Sigmoid colon (tissue), 7 donors: ENCODE data around the gene EMC8. TPM values are rescaled to one million over a fixed set of nuclear protein-coding genes. Genes with fewer than 3 reads are reported as not detected.

Experiments
- DNase-seq: peaks from one replicate; pipeline ENCODE4 v3.0.0-alpha.2; 2019
- H3K27ac ChIP-seq, 4 donors: fragments of 200-600 bp; sonication (generic); one replicate each; pipeline ENCODE4 v1.5.1; 2016 to 2019; ENCODE audit warnings: mild to moderate bottlenecking in 1 of 4
- H3K27me3 ChIP-seq, 3 donors: fragments of 200-600 bp; sonication (generic); one replicate each; pipeline ENCODE4 v1.5.1; 2019; ENCODE audit warnings: mild to moderate bottlenecking in 1 of 3
- H3K36me3 ChIP-seq, 4 donors: fragments of 200-600 bp; sonication (generic); one replicate each; pipeline ENCODE4 v1.5.1; 2016 to 2019
- H3K4me1 ChIP-seq, 4 donors: fragments of 200-600 bp; sonication (generic); one replicate each; pipeline ENCODE4 v1.5.1; 2017 to 2019
- H3K4me3 ChIP-seq, 4 donors: fragments of 200-600 bp; sonication (generic); one replicate each; pipeline ENCODE4 v1.5.1; 2017 to 2019; ENCODE audit warnings: mild to moderate bottlenecking in 2 of 4, moderate library complexity in 1 of 4
- H3K9me3 ChIP-seq, 4 donors: fragments of 200-600 bp in 3 of 4; sonication (generic) in 3 of 4; one replicate each; pipeline versions ENCODE4 v1.5.1 to v1.6.1; 2013 to 2019
- CTCF ChIP-seq, 4 experiments: fragments of 450-650 bp in 3 of 4; fragments of 200-600 bp in 1 of 4; IDR thresholded peaks; one replicate each; pipeline ENCODE4 v1.5.1; 2016 to 2019; ENCODE audit warnings: antibody characterized with exemption in 4 of 4, mild to moderate bottlenecking in 3 of 4, moderate library complexity in 2 of 4
- EP300 ChIP-seq, 4 donors: sonication (generic); formaldehyde crosslinking; IDR thresholded peaks; one replicate each; pipeline ENCODE4 v1.6.1; 2017; ENCODE audit warnings: antibody characterized with exemption in 4 of 4
- POLR2A ChIP-seq, 2 donors: fragments of 450-650 bp; IDR thresholded peaks; one replicate each; pipeline ENCODE4 v1.6.1; 2016; ENCODE audit warnings: antibody characterized with exemption in 2 of 2, mild to moderate bottlenecking in 2 of 2, moderate library complexity in 2 of 2
- POLR2AphosphoS5 ChIP-seq, 4 donors: sonication (generic); formaldehyde crosslinking; IDR thresholded peaks; one replicate each; pipeline ENCODE4 v1.6.1; 2017; ENCODE audit warnings: antibody characterized with exemption in 4 of 4
- WGBS, 2 donors: extraction: QIAGEN DNeasy Blood & Tissue Kit; methylation state at CpG; one replicate each; pipeline ENCODE4 v1.1.7; 2013; 5-methylcytosine and 5-hydroxymethylcytosine counted together
- intact Hi-C: fragments of 100-400 bp; cut with DNase I; formaldehyde crosslinking; loops from one replicate; pipeline ENCODE4 v1.15.1; 2023
- polyA plus RNA-seq, 3 donors: library from polyadenylated mRNA; stranded (reverse); fragments of 200-250 nt; gene quantifications; one replicate each; pipeline ENCODE4 v1.2.3, GENCODE V29; 2013
- total RNA-seq, 4 donors: library from RNA; depleted of rRNA; stranded (reverse); fragments of >200 nt; gene quantifications; one replicate each; pipeline ENCODE4 v1.1.0, GENCODE V29; 2016
- donor health status: healthy with polysubstance abuse.
- donor health status: Bipolar disorder and iron deficiency.
- donor health status: healthy.

Gene EMC8
- total and polyA plus RNA-seq, 7 donors, result 13.8 to 38.8 (median 23.7) TPM

GRCh38 chr16:85836706-85837582 is 37.6 kb upstream of the EMC8 start:
- no peak for TF ChIP-seq EP300 (IDR thresholded peaks at IDR 0.05)
- no peak for TF ChIP-seq POLR2A (IDR thresholded peaks at IDR 0.05)
- no peak for TF ChIP-seq POLR2AphosphoS5 (IDR thresholded peaks at IDR 0.05)
- no peak for TF ChIP-seq CTCF (IDR thresholded peaks at IDR 0.05)
- H3K9me3 ChIP-seq, result no peaks in the 10 kb centered on the region
- H3K4me3 ChIP-seq, result no peak overlapping the region
- peaks cover 5 to 63% (median 11%) of the 10 kb centered on the region in 3 donors for H3K27me3 ChIP-seq
- peaks cover 0 to 21% (median 15%) of the 10 kb centered on the region in 4 donors for H3K4me1 ChIP-seq
- H3K36me3 ChIP-seq, result no peaks in the 10 kb centered on the region
- intact Hi-C loops, result no loop called here
- DNase-seq, result no peak
- H3K27ac ChIP-seq, result no peak overlapping the region
- 68 to 76% methylated on average over 24 of the region's 24 CpGs for WGBS, 2 donors

DNA sequence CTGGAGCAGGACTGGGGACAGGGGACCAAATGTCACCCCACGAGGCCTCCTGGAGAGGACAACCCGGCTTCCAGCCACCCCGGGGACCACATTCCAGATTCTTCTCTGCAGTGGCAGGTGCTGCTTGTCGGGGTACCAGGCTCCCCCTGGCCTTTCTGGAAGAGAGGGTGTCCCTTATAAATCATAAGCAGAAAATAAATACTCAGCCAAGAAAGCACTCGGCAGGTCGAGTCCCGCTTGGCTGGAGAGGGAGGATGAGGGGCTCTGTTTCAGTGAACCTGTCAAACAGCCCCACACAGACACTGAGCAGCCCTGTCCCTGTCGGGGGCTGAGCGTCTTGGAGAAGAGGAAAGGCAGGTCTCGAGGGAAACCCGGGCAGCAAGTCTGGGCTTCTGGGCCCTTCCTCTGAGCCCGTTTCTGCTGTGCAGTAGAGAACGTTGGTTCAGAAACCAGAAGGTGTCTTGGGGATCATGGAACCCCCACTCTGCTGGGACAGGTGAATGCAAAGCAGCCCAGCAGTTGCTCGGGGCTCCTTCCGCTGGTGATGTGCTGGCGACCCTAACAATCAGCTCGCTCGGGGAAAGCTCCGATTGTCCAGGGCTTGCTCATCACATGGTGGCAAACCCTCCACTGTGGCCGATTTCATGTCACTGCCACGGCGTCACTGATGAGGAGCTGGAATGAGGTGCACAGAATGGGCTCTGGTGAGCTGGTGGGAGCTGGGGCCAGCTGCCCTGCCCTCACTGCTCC is 36.8 kb upstream of the EMC8 start:
- Histone ChIP-seq H3K36me3 (no peaks in the 10 kb centered on the region), H3K4me1 (peaks cover 0 to 21% (median 15%) of the 10 kb centered on the region in 4 donors), H3K27me3 (peaks cover 5 to 63% (median 11%) of the 10 kb centered on the region in 3 donors), H3K4me3 (no peak overlapping the region), H3K9me3 (no peaks in the 10 kb centered on the region), H3K27ac (peak overlapping the region in 1 of 4 donors; percentile 1)
- TF ChIP-seq POLR2AphosphoS5 (IDR thresholded peaks at IDR 0.05) (peak in 2 of 4 donors; percentile 30 to 39), EP300 (IDR thresholded peaks at IDR 0.05) (no peak), POLR2A (IDR thresholded peaks at IDR 0.05) (no peak), CTCF (IDR thresholded peaks at IDR 0.05) (no peak)
- 74 to 85% methylated on average over 22 of the region's 22 CpGs for WGBS, 2 donors
- intact Hi-C loops, result no loop called here
- DNase-seq, result no peak

DNA sequence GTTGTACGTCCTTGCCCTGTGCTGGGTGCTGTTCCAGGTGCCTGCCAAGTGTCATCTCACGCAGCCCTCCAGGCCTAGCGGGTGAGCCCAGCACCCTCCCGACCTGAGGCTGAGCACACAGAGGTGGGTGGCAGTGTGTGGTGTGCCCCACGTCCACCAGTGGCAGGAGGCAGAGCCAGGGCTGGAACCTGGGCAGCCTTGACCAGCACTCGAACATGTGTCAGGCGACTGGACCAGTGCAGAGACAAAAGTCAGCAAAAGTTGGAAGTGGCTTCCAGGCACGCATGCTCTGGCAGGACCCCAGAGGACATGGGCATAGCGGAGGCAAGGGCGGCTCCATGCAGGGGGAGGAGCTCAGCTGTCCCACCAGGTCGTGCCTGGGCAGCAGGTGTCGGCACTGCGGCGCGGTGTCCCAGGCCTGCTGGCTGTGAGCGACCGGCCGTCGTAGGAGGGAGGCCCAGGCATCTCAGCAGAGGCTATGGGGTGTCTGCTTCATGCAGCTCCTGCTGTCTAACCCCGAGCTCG is 35.9 kb upstream of the EMC8 start:
- 79 to 84% methylated on average over 21 of the region's 21 CpGs for WGBS, 2 donors
- Histone ChIP-seq H3K27ac (no peak overlapping the region), H3K36me3 (no peaks in the 10 kb centered on the region), H3K27me3 (peaks cover 5 to 63% (median 11%) of the 10 kb centered on the region in 3 donors), H3K9me3 (no peaks in the 10 kb centered on the region), H3K4me3 (no peak overlapping the region), H3K4me1 (peaks cover 0 to 21% (median 15%) of the 10 kb centered on the region in 4 donors)
- no peak for TF ChIP-seq POLR2A (IDR thresholded peaks at IDR 0.05)
- no peak for TF ChIP-seq POLR2AphosphoS5 (IDR thresholded peaks at IDR 0.05)
- DNase-seq, result no peak
- intact Hi-C loops, result no loop called here

DNA sequence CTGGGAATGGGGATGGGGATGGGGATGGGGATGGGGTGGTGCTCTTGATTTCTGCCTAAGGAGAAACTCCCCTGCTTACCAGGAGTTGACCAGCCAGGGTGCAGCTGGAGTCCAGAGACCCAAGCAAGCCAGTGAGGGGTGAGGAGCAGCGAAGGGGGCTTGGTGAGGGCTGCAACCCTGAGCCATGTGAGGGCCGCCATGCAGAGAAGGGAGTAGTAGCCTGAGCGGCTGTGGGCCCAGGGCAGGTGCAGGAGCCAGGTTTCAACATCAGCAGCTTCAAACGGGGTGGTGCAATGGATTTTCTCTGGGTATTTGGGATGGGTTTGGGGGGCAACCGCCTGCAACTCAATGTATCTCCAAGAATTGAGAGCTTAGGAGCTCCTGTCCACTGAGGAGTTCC is 35.4 kb upstream of the EMC8 start:
- intact Hi-C loops, result no loop called here
- peaks cover 0 to 21% (median 15%) of the 10 kb centered on the region in 4 donors for H3K4me1 ChIP-seq
- no peaks in the 10 kb centered on the region for H3K36me3 ChIP-seq
- no peak overlapping the region for H3K4me3 ChIP-seq
- TF ChIP-seq EP300 (IDR thresholded peaks at IDR 0.05) (no peak), CTCF (IDR thresholded peaks at IDR 0.05) (no peak), POLR2AphosphoS5 (IDR thresholded peaks at IDR 0.05) (no peak), POLR2A (IDR thresholded peaks at IDR 0.05) (no peak)
- no peak for DNase-seq
- no peak overlapping the region for H3K27ac ChIP-seq
- WGBS, 2 donors, result 93 to 94% methylated on average over 5 of the region's 5 CpGs
- H3K27me3 ChIP-seq, result peaks cover 5 to 63% (median 11%) of the 10 kb centered on the region in 3 donors
- no peaks in the 10 kb centered on the region for H3K9me3 ChIP-seq
